Activated CD4-positive, CD25-positive, alpha-beta regulatory T cell (primary cell): ENCODE data around the gene KRTAP10-9.
"Not testable (repeated sequence)": the region's sequence is repeated elsewhere in the genome, so short reads cannot be mapped to it uniquely, and the experiment has no call there.

Experiments
- DNase-seq, 4 experiments: peaks; one replicate each; lab custom pipeline; 2025; lab: John Stamatoyannopoulos, UW

Gene KRTAP10-9

DNA sequence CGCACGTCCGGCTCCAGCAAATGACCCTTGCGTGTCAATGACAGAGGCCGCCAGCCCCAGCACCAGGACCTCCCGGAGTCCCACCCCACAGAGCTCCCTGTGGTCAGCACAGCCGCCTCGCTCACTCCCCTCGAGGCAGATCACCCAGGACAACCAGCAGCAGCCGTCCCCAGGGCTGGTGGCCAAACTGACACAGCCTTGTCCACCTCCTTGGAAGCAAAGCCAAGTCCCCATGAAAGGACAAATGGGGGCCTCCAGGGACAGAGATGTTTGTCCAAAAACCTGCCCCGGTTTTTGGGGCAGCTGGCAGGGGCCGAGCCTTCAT, 12.4 kb downstream of the KRTAP10-9 start:
- DNase-seq, result no peak

DNA sequence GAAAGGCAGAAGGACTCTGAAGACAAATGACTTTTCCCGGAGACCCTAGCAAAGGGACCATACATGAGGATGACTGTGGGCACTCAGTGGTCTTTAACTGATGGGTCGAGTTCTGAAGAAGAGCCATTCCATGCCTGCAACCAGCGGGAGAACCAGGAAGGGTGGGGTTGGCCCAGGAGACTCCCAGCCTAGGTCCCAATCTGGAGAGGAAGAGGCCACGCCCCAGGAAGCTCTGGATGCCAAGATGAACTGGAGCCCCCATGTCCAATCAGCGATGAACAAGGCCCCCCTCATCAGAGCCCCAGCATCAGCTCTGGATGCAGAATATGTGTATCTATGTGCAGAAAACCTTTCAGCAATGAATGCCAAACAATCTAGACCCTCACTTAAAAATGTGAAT, 13.9 kb downstream of the KRTAP10-9 start:
- DNase-seq, result no peak

DNA sequence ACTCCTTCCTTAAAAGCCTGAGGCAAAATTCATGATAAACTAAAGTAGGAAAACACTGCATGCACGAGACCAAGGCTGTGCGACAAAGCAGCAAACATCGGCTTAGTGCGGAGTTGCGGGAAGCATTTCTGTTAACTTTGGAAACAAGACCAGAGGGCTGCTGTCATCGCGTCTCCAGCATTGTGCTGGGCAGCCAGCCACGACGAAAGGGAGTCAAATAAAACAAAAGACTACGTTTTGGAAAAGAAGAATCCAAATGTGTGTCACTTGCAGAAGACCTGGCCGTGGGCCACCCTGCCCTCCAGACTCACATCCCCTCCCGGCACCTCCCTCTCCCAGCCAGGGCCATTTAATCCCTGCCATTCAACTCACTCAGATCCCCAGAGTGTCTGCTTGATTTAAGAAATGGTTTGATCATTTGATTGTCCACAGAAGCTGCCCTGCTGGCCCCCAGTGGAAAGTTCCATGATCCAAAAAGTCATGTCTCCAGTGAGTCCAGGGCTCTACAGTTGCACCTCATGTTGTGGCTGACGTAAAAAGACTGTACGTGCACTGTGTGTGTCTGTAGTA, 16.9 kb downstream of the KRTAP10-9 start:
- DNase-seq, result no peak

DNA sequence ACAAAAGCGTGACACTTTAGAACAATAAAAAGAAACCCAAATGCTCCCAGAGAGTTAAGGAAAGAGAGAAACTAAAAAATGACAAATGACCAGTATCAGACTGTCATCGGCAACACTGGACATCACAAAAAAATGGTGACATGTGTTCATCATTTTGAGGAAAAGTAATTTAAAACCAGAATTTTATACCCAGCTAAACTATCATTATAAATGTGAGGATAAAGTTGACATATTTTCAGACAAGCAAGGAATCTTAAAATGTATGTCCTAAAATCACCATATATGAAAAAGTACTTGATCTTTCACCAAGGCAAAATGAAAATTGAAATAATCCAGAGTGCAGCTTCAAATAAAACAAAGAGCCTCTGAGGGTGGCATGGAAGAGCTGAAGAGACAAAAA, 18.0 kb downstream of the KRTAP10-9 start:
- no peak for DNase-seq

DNA sequence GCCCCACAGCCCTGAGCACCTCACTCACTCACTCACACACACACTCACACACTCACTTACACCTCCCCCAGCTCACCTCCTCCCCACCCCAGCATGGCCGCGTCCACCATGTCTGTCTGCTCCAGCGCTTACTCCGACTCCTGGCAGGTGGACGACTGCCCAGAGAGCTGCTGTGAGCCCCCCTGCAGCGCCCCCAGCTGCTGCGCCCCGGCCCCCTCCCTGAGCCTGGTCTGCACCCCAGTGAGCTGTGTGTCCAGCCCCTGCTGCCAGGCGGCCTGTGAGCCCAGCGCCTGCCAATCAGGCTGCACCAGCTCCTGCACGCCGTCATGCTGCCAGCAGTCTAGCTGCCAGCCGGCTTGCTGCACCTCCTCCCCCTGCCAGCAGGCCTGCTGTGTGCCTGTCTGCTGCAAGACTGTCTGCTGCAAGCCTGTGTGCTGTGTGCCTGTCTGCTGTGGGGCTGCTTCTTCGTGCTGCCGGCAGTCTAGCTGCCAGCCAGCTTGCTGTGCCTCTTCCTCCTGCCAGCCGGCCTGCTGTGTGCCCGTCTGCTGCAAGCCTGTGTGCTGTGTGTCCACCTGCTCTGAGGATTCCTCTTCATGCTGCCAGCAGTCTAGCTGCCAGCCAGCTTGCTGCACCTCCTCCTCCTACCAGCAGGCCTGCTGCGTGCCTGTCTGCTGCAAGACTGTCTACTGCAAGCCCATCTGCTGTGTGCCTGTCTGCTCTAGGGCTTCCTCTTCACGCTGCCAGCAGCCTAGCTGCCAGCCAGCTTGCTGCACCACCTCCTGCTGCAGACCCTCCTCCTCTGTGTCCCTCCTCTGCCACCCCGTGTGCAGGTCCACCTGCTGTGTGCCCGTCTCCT, 19.7 kb downstream of the KRTAP10-9 start, which contains the start of gene KRTAP10-11:
TSS of gene KRTAP10-11 (plus strand) at position 49 of the 856 bp plus-strand sequence. CDS start at position 94, 45 bp downstream.
- DNase-seq, result not testable (repeated sequence)

DNA sequence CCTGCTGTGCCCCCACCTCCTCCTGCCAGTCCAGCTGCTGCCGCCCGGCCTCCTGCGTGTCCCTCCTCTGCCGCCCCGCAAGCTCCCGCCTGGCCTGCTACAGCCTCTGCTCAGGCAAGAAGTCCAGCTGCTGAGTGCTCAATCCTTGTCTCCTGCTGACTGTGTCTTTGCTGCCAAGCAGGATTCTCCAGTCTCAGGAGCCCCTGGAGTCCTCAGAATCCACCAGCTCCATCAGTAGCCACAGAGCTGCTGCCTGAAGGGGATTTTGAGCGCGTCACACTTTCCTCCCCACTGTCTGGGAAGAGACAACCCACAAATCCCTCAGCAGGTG, 20.3 kb downstream of the KRTAP10-9 start:
- DNase-seq, result no peak

DNA sequence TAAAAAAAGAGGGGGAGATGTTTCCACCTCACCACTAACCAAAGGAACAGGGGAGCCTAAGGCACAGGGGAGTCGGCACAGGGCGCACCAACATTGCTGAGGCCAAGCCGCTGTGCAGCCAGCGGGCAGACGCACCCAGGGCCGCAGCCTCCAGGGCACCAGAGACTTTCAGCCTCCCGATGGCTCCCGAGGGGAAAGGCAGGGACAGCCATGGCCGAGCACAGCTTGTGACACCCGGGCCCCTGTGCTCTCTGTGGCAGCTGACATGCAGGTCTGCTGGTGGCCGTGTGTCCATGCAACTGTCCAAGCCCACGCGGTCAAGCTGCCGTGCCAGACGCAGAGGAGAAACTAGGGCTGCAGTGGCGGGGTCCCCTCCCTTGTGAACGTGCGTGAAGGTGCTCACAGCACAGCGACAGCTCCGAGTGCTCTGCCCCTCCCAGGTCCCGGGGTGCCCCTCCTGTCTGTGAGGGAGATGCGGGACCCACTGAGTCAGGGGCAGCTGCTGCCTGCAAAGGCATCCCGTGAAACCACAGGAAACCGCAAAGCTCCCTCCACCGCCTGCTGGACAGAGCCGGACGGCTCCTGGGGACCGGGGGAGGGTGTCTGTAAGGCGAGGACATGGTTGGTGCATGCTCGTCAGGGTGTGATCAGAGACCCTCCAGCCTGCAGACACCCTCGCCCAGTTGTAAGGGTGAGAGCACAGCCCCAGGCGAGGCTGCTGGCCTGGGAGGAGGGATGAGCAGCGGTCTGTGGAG, 21.8 kb downstream of the KRTAP10-9 start:
- DNase-seq, result no peak

DNA sequence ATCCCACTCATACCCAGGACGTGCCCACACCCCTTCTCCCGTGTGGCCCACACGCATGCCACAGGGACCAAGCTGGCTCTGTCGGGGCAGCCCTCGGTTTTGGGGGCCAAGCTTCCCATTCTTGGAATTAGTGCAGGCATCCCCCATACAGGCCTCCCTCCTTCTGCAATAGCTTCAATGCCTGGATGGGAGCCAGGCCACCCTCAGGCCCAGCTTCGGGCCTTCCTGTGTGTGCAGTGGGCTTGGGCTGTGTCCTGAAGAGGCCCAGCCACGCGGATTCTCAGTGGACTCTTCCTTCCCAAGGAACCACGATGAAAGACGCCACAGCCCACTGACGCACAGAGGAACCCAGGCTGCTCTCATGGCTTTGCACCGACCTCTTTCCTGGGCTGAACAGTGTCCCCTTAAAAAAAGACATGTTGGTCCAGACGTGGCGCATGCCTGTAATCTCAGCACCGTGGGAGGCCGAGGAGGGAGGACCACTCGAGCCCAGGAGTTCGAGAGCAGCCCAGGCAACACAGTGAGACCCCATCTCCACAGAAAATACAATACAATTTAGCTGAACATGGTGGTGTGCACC, 22.7 kb downstream of the KRTAP10-9 start:
- DNase-seq, result no peak

DNA sequence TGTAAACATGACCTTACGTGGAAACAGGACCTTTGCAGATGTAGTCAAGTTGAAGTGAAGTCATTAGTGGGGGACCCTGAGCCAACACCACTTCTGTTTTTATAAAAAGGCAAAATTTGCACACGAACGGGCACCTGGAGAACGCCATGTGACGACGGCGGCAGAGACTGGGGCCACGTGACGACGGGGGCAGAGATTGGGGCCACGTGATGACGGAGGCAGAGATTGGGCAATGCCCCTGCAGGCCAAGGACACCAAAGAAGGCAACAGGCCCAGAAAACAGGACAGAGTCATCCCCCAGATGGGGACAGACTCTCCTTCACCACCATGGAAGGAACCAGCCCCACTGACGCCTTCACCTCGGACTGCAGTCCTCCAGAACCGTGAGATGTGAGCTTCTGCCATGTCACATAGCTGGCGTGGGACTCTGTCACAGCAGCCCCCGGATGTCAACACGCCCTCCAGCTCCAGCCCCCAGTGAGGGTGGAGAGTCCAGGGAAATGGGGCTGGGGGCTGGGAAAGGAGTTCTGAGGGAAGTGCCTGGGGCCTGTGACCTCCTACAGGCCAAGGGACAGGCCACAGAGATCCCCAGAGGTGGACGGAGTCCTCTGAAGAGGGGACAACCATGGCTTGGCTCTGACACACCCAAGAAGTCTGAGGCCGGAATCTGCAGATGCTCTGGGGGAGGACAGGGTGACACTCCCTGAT, 23.5 kb downstream of the KRTAP10-9 start:
- DNase-seq, result no peak

DNA sequence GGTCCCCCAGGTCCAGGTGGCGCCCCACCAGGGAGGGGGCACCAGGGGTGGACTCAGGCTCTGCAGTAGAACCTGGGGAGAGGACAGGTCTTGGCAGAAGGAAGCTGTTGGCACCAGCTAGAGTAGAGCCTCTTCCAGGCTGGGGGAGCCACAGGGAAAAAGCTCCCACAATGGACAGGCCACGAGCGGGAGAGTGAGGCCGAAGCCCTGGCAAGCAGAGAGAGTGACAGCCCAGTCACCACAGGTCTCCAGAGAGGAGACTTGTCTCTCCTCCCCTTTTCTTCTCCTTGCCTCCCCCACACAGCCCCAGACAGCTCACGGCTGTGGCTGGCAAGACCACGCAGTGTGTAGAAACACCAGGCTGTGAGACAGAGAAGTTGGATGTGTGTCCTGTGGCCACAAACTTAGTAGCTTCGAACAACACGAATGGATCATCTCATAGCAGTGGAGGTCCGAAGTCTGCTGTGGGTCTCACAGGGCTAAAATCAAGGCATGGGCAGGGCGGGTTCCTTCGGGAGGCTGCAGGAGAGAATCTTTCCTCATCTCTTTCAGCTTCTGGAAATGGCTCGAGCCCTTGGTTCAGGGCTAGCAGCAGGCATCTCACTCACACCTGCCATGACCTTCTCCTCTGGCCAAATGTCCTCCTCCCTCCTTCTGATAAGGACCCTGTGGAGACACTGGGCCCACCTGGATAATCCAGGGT, 24.2 kb downstream of the KRTAP10-9 start:
- no peak for DNase-seq

DNA sequence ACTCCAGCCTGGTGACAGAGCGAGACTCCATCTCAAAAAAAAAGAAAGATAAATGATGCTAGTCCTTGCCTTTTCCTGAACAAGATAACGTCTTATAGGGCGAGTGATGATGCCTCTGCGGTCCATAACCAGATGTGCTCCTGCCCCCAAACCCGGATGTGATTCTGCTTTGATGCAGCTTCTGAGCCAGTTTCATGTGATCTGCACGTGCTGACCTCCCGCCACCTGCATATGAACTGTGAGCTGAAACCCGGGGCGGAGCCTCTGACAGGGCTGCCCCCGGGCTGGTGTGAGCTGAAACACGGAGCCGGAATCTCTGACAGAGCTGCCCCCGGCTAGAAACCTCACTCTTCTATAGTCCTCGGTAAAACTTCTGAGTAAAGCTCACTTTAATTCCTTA, 26.2 kb downstream of the KRTAP10-9 start:
- no peak for DNase-seq

DNA sequence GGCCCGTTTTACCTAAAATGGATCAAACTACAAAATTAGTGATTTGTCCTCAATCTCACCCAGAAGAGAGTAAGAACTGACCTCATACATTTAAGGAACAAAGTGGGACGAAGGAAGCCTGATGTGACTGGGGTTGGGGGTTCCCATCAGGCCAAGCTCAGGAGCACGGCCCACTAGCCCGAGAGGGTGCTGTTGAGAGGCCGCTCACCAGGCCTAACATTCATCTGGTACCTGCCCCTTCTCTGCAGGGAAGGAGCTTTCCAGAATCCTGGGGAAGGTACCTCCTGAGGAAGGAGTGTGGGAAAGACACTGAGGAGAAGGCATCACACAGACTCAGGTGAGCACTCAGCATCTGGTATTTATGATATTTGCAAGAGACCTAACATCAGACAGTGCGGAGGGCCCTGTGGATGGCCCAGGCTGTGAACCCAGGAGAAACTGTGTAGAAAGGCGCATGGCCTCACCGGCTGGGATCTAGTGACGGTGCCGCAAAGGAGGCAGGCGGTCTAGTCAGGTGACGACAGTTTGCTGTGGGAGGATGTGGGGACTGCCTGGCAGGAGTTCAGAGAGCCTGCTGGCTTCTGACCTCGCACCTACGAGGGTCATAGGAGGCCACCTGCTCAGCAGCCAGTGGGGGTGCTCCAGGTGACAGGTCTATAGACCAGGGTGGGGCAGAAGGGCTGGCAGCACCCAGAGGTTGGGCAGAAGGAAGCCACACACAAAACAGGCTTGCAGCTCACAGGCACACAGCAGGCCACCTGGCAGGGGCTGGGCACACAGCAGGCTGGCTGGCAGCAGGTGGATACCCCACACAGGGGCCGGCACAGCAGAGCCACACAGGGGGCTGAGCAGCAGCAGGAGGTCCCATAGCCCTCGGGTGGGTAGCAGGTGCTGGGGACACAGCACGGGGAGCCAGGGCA, 27.0 kb downstream of the KRTAP10-9 start:
- DNase-seq, result no peak

DNA sequence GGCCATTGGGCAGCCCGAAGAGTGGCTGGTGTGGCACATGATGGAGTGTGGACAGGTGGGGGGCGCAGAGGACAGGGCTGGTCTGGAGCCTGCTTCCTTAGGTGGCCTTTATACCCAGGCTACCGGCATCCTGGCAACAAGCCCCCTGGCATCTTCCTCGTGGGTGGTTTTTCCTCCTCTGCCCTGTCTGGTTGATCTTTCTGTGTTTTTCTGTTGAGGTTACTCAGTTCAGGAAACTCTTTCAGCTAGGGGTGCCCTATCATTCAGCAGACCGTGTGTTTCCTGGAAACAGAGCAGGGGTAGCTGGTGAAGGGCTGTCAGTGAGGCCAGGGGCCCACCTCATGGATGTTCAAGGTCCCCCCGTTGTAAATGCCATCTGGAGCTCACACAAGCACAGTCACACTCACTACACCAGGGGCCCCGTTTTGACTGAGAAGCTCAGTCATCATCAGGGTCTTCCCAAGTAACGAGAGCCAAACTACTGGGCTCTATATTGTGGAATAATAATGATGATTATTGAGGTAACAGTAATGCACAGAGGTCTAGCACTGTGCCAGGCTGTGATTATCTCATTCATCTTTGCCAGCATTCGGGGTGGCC, 27.8 kb downstream of the KRTAP10-9 start, which contains the start of gene KRTAP12-4:
TSS of gene KRTAP12-4 (minus strand) at position 84 of the 600 bp plus-strand sequence. CDS start at position 39, 45 bp downstream.
- DNase-seq, result no peak

DNA sequence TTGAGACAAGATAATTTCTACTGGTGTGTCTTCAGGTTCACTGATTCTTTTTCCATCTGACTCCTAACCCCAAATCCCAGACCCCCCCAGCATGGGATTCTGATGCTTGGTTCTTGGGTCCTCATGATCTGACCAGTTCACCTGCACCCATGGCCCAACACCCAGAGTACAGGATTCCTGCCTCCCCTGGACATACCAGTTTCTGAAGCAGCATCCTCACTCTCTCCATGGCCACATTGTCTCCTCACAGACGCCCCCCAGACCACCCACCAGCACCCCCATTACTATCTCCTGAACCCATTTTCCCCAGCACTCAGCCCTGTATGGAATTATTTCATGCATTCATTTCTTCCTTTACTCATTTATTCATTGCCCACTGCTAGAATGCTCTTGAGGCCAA, 30.0 kb downstream of the KRTAP10-9 start:
- DNase-seq, result no peak

DNA sequence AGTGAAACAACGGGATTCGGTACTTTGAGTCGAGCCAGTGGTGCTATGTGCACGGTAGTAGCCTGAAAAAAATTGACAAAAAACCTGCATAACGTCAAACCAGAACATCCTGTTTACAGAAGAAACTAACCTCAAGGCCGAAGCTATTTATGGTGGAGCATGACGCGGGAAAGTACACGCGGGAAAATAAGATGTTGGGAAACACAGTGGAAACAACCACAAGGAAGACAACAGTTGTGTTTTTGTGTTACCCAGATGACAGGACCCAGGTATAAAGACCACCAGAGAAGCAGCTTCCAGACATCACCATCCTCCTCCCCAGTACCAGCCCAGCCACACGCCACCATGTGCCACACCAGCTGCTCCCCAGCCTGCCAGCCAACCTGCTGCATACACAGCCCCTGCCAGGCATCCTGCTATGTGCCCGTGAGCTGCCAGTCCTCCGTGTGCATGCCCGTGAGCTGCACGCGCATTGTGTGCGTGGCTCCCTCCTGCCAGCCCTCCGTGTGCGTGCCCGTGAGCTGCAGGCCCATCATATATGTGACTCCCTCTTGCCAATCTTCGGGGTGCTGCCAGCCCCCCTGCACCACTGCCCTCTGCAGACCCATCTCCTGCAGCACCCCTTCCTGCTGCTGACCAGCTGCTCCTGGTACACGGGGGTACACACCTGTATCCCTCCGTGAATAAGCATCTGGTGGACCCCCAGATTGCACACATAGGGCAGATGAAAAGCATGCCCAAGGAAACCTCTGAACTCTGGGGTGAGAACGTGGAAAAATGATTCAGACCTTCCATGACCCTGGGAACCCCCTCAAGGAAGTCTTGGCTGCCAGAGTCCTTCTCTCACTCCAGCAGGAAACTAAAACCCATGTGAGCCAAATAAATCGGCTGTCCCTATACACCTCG, 31.0 kb downstream of the KRTAP10-9 start, which contains the start of gene KRTAP12-3:
TSS of gene KRTAP12-3 (plus strand) at position 298 of the 906 bp plus-strand sequence. CDS start at position 346, 48 bp downstream.
- DNase-seq, result no peak

DNA sequence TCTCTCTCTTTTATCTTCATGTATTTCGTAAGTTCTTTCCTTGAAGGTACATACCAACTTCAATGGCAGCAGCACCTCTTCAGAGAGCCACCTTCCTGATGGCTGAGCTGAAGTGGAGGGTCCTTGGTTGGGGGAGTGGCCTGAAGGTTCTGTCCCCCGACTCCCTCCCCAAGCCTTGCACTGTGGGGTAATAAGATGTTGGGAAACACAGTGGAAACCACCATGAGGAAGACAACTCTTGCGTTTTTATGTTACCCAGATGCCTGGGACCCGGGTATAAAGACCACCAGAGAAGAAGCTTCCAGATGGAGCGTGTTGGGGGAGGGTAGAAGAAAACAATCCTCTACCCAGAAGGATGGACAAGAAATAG, 31.6 kb downstream of the KRTAP10-9 start:
- no peak for DNase-seq

DNA sequence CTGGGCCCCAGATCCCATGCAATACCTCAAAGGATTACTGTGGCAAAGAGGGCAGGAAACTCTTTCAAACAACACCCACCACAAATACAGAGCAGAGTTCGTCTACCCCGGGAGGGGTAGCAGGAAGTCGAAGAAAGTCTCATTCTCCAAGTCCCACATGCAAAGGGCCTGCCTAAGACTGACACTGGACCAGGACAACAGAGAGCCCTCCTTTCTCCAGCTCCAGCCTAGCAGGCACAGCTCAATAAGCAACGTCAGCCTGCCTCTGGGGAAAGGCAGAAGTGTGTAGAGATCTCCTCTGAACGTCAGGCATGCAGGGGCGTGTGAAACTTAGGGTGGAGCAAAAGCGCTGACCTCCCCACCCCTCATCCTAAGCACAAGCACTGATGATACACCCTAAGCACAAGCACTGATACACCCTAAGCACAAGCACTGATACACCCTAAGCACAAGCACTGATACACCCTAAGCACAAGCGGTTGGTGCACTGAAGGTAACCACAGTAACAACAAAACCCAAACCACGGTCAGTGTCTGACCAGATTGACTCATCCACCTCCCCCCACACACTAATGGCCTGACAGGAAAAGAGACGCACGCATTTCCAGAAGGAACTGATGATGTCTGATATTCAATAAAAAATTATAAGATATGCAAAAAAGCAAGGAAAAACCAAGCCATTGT, 32.2 kb downstream of the KRTAP10-9 start:
- DNase-seq, result no peak

DNA sequence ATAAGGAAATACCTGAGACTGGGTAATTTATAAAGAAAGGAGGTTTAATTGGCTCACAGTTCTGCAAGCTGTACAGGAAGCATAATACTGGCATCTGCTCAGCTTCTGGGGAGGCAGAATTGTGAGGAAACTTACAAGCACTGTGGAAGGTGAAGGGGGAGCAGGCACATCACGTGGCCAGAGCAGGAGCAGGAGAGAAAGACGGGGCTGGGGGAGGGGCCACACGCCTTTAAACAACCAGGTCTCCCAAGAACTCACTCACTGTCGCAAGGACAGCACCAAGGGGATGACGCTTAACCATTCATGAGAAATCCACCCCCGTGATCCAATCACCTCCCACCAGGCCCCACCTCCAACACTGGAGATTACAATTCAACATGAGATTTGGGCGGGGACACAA, 34.7 kb downstream of the KRTAP10-9 start:
- not testable (repeated sequence) for DNase-seq
